Ovary (tissue), 9 donors: ENCODE results near the gene EHMT1. TPM values are rescaled to one million over a fixed set of nuclear protein-coding genes. Genes with fewer than 3 reads are reported as not detected.

Source experiments
- DNase-seq, 5 donors: peaks; one replicate each; pipeline ENCODE4 v3.0.0-alpha.2; 2019 to 2020
- H3K27ac ChIP-seq, 2 donors: fragments of 200-600 bp; one replicate each; pipeline versions ENCODE4 v1.5.1 to v1.8.0; 2019 to 2022
- H3K27me3 ChIP-seq: fragments of 200-600 bp; one replicate; pipeline ENCODE4 v1.8.0; 2022
- H3K36me3 ChIP-seq: fragments of 200-600 bp; sonication (generic); one replicate; pipeline ENCODE4 v1.5.1; 2019
- H3K4me1 ChIP-seq: one replicate; pipeline ENCODE4 v1.8.1; 2013; ENCODE audit warnings: mild to moderate bottlenecking, moderate library complexity; ENCODE audit not compliant: insufficient read depth
- H3K4me3 ChIP-seq: fragments of 200-600 bp; sonication (generic); one replicate; pipeline ENCODE4 v1.5.1; 2017
- H3K9me3 ChIP-seq, 2 donors: fragments of 200-600 bp in 1 of 2; sonication (generic) in 1 of 2; one replicate each; pipeline versions ENCODE4 v1.5.1 to v1.8.1; 2013 to 2019; ENCODE audit warnings: mild to moderate bottlenecking in 1 of 2, moderate library complexity in 1 of 2
- EP300 ChIP-seq: sonication (generic); formaldehyde crosslinking; IDR thresholded peaks from one replicate; pipeline ENCODE4 v1.6.1; 2017; ENCODE audit warnings: antibody characterized with exemption
- POLR2A ChIP-seq: fragments of 450-650 bp; IDR thresholded peaks from one replicate; pipeline ENCODE4 v1.6.1; 2017; ENCODE audit warnings: antibody characterized with exemption, mild to moderate bottlenecking, moderate library complexity
- WGBS, 3 donors: extraction: QIAGEN DNeasy Blood & Tissue Kit in 1 of 3; methylation state at CpG; one replicate each; pipeline versions ENCODE4 v1.1.5 to v1.1.7; 2013 to 2017; 5-methylcytosine and 5-hydroxymethylcytosine counted together
- intact Hi-C, 4 donors: fragments of 100-400 bp; cut with DNase I; formaldehyde crosslinking; loops; one replicate each; pipeline versions ENCODE4 v1.11.0 to v1.15.1; 2022 to 2023
- polyA plus RNA-seq, 2 donors: library from polyadenylated mRNA; stranded (reverse); fragments of 200-250 nt in 1 of 2; fragments of 350-450 nt in 1 of 2; fragmentation: Illumina TruSeq in 1 of 2; extraction: RNeasy Lipid Tissue Mini Kit (QIAGEN cat#74804) in 1 of 2; gene quantifications; one replicate each; pipeline ENCODE4 v1.2.3, GENCODE V29; 2013 to 2014
- total RNA-seq, 7 donors: library from RNA; depleted of rRNA in 2 of 7; stranded (reverse); fragments of >200 nt in 2 of 7; fragmentation: NEBNext Ultra II Directional in 3 of 7; extraction: Animal tissue kit (Norgen Biotek cat#: 25700) in 3 of 7; gene quantifications; one replicate each; pipeline versions ENCODE4 v1.1.0 to v1.2.4, GENCODE V29; 2016 to 2023
- TF ChIP-seq, protein P1 (sequence below), 3 donors: fragments of 450-650 bp in 2 of 3; fragments of 200-600 bp in 1 of 3; IDR thresholded peaks; one replicate each; pipeline versions ENCODE4 v1.5.1 to v1.8.0; 2016 to 2022; ENCODE audit warnings: antibody characterized with exemption in 3 of 3, mild to moderate bottlenecking in 1 of 3
- donor health status: DM: no; HTN: no; CAD: no; lungs with moderate emphysema.
- donor health status: DM: no; HTN: no; CAD: no.
- donor health status: Bipolar disorder and iron deficiency.
- donor health status: DM: yes; HTN: yes; CAD: no.
- donor health status: DM: no; HTN: no; CAD: no.
- donor health status: DM: yes; HTN: yes; CAD: no.

Gene EHMT1
- total and polyA plus RNA-seq, 9 donors: 40.8 to 98.5 (median 77.9) TPM

DNA sequence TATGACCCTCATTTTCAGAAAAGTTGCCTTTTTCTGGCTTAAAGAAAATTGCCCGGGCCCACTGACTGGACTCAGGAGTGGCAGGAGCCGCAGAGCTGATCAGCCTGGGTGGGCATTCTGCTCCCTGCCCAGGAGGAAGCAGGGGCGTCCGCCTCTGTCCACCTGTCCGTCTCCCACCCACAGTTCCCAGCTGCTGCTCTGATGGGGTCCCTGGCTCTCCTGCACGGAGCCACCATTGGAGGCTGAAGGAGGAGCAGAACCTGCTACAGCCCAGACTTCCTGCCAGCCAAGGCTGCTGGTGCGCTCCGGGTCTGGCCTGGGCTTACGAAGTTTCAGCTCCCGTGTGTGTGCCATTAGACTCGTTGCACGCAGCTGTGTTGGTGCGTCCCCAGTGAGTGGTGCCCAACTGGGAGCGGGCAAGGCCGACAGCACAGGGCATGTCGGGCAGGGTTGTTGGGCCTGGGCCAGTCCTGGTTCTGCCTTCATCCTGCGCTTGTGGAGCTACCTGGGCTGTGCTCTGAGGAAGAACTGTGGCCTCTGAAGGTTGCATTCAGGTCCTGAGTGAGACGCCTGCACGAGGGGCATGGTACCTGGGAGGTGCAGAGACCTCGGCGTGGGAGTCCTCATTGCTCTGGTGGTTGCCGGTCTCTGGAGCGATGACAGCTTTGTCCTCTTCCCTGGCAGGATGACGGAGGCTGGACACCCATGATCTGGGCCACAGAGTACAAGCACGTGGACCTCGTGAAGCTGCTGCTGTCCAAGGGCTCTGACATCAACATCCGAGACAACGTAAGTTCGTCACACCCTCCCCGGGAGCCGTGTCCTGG lies 181.6 kb downstream of the EHMT1 start:
- intact Hi-C loops: no loop called here
- Histone ChIP-seq H3K4me3 (no peak overlapping the region), H3K27me3 (no peaks in the 10 kb centered on the region), H3K9me3 (no peaks in the 10 kb centered on the region), H3K27ac (no peak overlapping the region), H3K36me3 (no peaks in the 10 kb centered on the region), H3K4me1 (no peaks in the 10 kb centered on the region)
- no peak for TF ChIP-seq POLR2A
- TF ChIP-seq EP300: no peak
- TF ChIP-seq, protein P1, sequence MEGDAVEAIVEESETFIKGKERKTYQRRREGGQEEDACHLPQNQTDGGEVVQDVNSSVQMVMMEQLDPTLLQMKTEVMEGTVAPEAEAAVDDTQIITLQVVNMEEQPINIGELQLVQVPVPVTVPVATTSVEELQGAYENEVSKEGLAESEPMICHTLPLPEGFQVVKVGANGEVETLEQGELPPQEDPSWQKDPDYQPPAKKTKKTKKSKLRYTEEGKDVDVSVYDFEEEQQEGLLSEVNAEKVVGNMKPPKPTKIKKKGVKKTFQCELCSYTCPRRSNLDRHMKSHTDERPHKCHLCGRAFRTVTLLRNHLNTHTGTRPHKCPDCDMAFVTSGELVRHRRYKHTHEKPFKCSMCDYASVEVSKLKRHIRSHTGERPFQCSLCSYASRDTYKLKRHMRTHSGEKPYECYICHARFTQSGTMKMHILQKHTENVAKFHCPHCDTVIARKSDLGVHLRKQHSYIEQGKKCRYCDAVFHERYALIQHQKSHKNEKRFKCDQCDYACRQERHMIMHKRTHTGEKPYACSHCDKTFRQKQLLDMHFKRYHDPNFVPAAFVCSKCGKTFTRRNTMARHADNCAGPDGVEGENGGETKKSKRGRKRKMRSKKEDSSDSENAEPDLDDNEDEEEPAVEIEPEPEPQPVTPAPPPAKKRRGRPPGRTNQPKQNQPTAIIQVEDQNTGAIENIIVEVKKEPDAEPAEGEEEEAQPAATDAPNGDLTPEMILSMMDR (IDR thresholded peaks at IDR 0.05): no peak
- no peak for DNase-seq
- 86 to 88% (median 86%) methylated on average over 31 of the region's 31 CpGs for WGBS, 3 donors

DNA sequence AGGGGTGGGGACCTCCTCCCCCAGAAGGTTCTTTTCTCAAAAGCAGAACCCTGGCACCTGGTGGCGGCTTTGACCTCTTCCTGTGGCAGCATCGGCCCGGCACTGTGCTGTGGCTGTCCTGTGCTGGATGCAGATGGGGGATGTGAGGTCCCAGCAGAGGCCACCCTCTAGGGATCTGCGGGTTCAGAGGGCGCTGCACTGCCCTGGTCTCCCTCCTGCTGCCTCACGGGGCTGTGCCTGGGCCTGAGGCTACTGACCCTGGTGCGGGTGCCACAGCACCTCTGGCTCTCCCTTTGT lies 182.2 kb downstream of the EHMT1 start:
- intact Hi-C loops: no loop called here
- Histone ChIP-seq H3K4me1 (no peaks in the 10 kb centered on the region), H3K27ac (no peak overlapping the region), H3K9me3 (no peaks in the 10 kb centered on the region), H3K4me3 (no peak overlapping the region), H3K36me3 (no peaks in the 10 kb centered on the region), H3K27me3 (no peaks in the 10 kb centered on the region)
- no peak for DNase-seq
- 90 to 91% (median 91%) methylated on average over 5 to 7 of the region's 7 CpGs for WGBS, 3 donors
- TF ChIP-seq, protein P1 (IDR thresholded peaks at IDR 0.05): no peak
- no peak for TF ChIP-seq POLR2A
- TF ChIP-seq EP300: no peak

DNA sequence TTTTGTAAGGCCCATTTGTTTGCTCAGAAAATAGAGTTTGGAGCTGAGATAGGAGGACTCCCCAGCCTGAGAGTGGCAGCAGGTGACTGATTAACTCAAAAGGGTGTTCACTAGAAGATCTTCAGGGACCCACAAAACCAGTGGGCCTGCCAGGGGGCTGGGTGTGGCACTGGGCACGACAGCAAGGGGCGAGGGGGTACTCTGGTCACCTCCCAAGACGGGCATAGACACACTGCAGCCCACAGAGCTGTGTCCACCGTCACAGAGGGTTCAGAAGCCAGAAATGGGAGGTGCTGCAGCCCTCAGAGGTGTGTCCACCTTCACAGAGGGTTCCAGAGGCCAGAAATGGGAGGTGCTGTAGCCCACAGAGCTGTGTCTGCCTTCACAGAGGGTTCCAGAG lies 183.2 kb downstream of the EHMT1 start:
- no peak for DNase-seq
- Histone ChIP-seq H3K36me3 (no peaks in the 10 kb centered on the region), H3K4me3 (no peak overlapping the region), H3K27ac (no peak overlapping the region), H3K4me1 (no peaks in the 10 kb centered on the region), H3K27me3 (no peaks in the 10 kb centered on the region), H3K9me3 (no peaks in the 10 kb centered on the region)
- intact Hi-C loops: no loop called here
- no peak for TF ChIP-seq POLR2A
- TF ChIP-seq, protein P1 (IDR thresholded peaks at IDR 0.05): no peak
- TF ChIP-seq EP300: no peak
- 86 to 90% (median 90%) methylated on average over 4 of the region's 4 CpGs for WGBS, 3 donors

DNA sequence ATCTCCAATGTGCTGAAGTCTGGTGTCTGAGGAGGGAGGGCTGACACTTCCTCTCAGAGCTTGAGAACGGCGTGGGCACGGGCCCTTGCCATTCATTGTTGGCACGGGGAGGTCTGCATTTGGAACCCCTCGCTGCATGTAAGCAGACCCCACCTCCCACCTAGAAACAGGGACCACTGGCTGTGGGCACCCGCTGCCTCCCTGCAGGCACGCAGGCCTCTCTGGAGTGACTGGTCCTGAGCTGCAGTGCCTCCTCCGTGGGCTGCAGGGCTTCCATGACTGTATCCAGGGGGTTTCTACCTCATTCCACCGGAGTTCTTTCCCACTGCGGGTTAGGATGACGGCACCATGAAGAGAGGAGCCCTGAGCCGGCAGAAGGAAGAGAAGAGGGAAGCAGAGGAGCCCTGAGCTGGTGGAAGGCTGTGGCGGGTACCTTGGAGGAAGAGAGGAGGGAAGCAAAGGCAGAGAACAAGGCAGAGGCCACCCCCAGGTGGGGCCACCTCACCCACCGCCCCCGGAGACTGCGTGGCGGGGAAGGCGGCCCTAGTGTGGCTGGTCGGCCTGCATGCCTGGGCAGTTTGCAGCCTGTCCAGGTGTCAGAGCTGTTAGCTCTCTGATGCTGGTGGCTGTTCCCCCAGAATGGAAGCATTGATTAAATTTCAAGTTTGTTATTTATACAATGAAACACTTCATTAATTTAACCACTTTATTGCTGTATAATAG lies 183.9 kb downstream of the EHMT1 start:
- no peak overlapping the region for H3K27ac ChIP-seq
- H3K27me3 ChIP-seq: no peaks in the 10 kb centered on the region
- 92 to 93% (median 93%) methylated on average over 19 of the region's 19 CpGs for WGBS, 3 donors
- no peaks in the 10 kb centered on the region for H3K4me1 ChIP-seq
- no peak for DNase-seq
- no peaks in the 10 kb centered on the region for H3K36me3 ChIP-seq
- no peak overlapping the region for H3K4me3 ChIP-seq
- intact Hi-C loops: no loop called here
- no peaks in the 10 kb centered on the region for H3K9me3 ChIP-seq
- TF ChIP-seq, protein P1 (IDR thresholded peaks at IDR 0.05): no peak
- TF ChIP-seq POLR2A (no peak), EP300 (no peak)
